Prostate gland (tissue), 2 donors: ENCODE measurements around the gene FBXL7. TPM values are rescaled to one million over a fixed set of nuclear protein-coding genes. Genes with fewer than 3 reads are reported as not detected.

Experiments
- DNase-seq: peaks from one replicate; pipeline ENCODE4 v3.0.0-alpha.2; 2019; ENCODE audit warnings: low spot score
- H3K27ac ChIP-seq, 2 donors: fragments of 200-600 bp; sonication (generic); 2 replicates each; pipeline ENCODE4 v1.5.1; 2017 to 2019
- H3K27me3 ChIP-seq: fragments of 200-600 bp; sonication (generic); replicated peaks from 2 replicates; pipeline ENCODE4 v1.5.1; 2019; ENCODE audit not compliant: insufficient read depth
- H3K36me3 ChIP-seq, 2 donors: fragments of 200-600 bp; sonication (generic); 1 replicate in 1 of 2; 2 replicates in 1 of 2; pipeline versions ENCODE4 v1.5.1 to v1.8.1; 2017 to 2019
- H3K4me1 ChIP-seq: fragments of 200-600 bp; sonication (generic); replicated peaks from 2 replicates; pipeline ENCODE4 v1.5.1; 2019
- H3K4me3 ChIP-seq, 2 donors: fragments of 200-600 bp; sonication (generic); 2 replicates each; pipeline ENCODE4 v1.5.1; 2017 to 2019
- H3K9me3 ChIP-seq: fragments of 200-600 bp; sonication (generic); 2 replicates; pipeline ENCODE4 v1.5.1; 2017
- CTCF ChIP-seq, 4 experiments: fragments of 200-600 bp in 2 of 4; fragments of 450-650 bp in 2 of 4; sonication (generic) in 2 of 4; IDR thresholded peaks; 1 replicate in 3 of 4; 2 replicates in 1 of 4; pipeline ENCODE4 v1.5.1; 2016 to 2019; ENCODE audit warnings: antibody characterized with exemption in 4 of 4, mild to moderate bottlenecking in 2 of 4, moderate library complexity in 2 of 4
- POLR2A ChIP-seq: fragments of 450-650 bp; IDR thresholded peaks from one replicate; pipeline ENCODE4 v1.6.1; 2016; ENCODE audit warnings: antibody characterized with exemption, mild to moderate bottlenecking
- POLR2AphosphoS5 ChIP-seq: sonication (generic); formaldehyde crosslinking; IDR thresholded peaks from one replicate; pipeline ENCODE4 v1.6.1; 2017; ENCODE audit warnings: antibody characterized with exemption
- WGBS: methylation state at CpG from one replicate; pipeline ENCODE4 v1.1.5; 2018; 5-methylcytosine and 5-hydroxymethylcytosine counted together
- intact Hi-C: fragments of 100-400 bp; cut with DNase I; formaldehyde crosslinking; loops from one replicate; pipeline ENCODE4 v1.14.2; 2022
- total RNA-seq, 2 donors: library from RNA; depleted of rRNA; stranded (reverse); fragments of >200 nt; gene quantifications; one replicate each; pipeline ENCODE4 v1.1.0, GENCODE V29; 2016

FBXL7 gene
- total RNA-seq, 2 donors from 2014 or later: 21.2 to 24.2 TPM

- DNase-seq: no peak
- Histone ChIP-seq H3K27ac (no peak overlapping the region), H3K4me3 (no peak overlapping the region), H3K36me3 (no peaks in the 10 kb centered on the region), H3K4me1 (no peaks in the 10 kb centered on the region), H3K9me3 (no peaks in the 10 kb centered on the region), H3K27me3 (no peaks in the 10 kb centered on the region)
- intact Hi-C loops: no loop called here
- WGBS: 84% methylated on average over 7 of the region's 7 CpGs
- no peak for TF ChIP-seq POLR2A
- TF ChIP-seq POLR2AphosphoS5: no peak
- no peak for TF ChIP-seq CTCF (IDR thresholded peaks at IDR 0.05)
Observed at GRCh38 chr5:15571618-15572017, 71.6 kb downstream of the FBXL7 start.

GRCh38 chr5:15573590-15573989 is 73.6 kb downstream of the FBXL7 start:
- DNase-seq: no peak
- WGBS: 38% methylated on average over 4 of the region's 4 CpGs
- Histone ChIP-seq H3K9me3 (no peaks in the 10 kb centered on the region), H3K36me3 (no peaks in the 10 kb centered on the region), H3K27ac (no peak overlapping the region), H3K4me3 (no peak overlapping the region), H3K4me1 (no peaks in the 10 kb centered on the region), H3K27me3 (no peaks in the 10 kb centered on the region)
- intact Hi-C loops: no loop called here
- no peak for TF ChIP-seq POLR2AphosphoS5
- TF ChIP-seq POLR2A: no peak
- TF ChIP-seq CTCF (IDR thresholded peaks at IDR 0.05): no peak

- H3K27me3 ChIP-seq: no peaks in the 10 kb centered on the region
- no peaks in the 10 kb centered on the region for H3K36me3 ChIP-seq
- no peak for TF ChIP-seq POLR2A
- TF ChIP-seq POLR2AphosphoS5: no peak
- no peaks in the 10 kb centered on the region for H3K4me1 ChIP-seq
- H3K4me3 ChIP-seq: no peak overlapping the region
- no peak for DNase-seq
- no peak overlapping the region for H3K27ac ChIP-seq
- 82% methylated on average over 1 of the region's 1 CpG for WGBS
- intact Hi-C loops: no loop called here
- no peaks in the 10 kb centered on the region for H3K9me3 ChIP-seq
Observed at GRCh38 chr5:15574128-15574527, 74.1 kb downstream of the FBXL7 start.

- no peak for DNase-seq
- no peak for TF ChIP-seq POLR2A
- TF ChIP-seq POLR2AphosphoS5: no peak
- TF ChIP-seq CTCF (IDR thresholded peaks at IDR 0.05): no peak
- 48% methylated on average over 3 of the region's 3 CpGs for WGBS
- H3K4me3 ChIP-seq: no peak overlapping the region
- intact Hi-C loops: no loop called here
- no peaks in the 10 kb centered on the region for H3K27me3 ChIP-seq
- H3K9me3 ChIP-seq: no peaks in the 10 kb centered on the region
- H3K4me1 ChIP-seq: no peaks in the 10 kb centered on the region
- H3K27ac ChIP-seq: no peak overlapping the region
- H3K36me3 ChIP-seq: no peaks in the 10 kb centered on the region
Observed at GRCh38 chr5:15574806-15575325, 74.9 kb downstream of the FBXL7 start.

GRCh38 chr5:15575666-15576065 is 75.7 kb downstream of the FBXL7 start:
- Histone ChIP-seq H3K36me3 (no peaks in the 10 kb centered on the region), H3K27ac (no peak overlapping the region)
- intact Hi-C loops: no loop called here

More at GRCh38 chr5:15575666-15576065, 75.7 kb downstream of the FBXL7 start:
- no peak for DNase-seq
- H3K4me1 ChIP-seq: no peaks in the 10 kb centered on the region
- H3K4me3 ChIP-seq: no peak overlapping the region
- no peaks in the 10 kb centered on the region for H3K27me3 ChIP-seq
- H3K9me3 ChIP-seq: no peaks in the 10 kb centered on the region
- TF ChIP-seq CTCF (IDR thresholded peaks at IDR 0.05): no peak
- TF ChIP-seq POLR2A: no peak
- no peak for TF ChIP-seq POLR2AphosphoS5
